Upper lobe of right lung (tissue), 1 donor: Measurements from ENCODE around the gene FABP1. TPM values are rescaled to one million over a fixed set of nuclear protein-coding genes. Genes with fewer than 3 reads are reported as not detected.
A peak's percentile ranks its signal among the peaks of the same experiment; 100 is the strongest.

Source experiments
- ATAC-seq: fragments of 200-7000 bp; cut with Tn5 transposase; one replicate; pipeline ENCODE4 v1.9.1; 2020; ENCODE audit warnings: mild to moderate bottlenecking, moderate library complexity
- DNase-seq: peaks from one replicate; pipeline ENCODE4 v3.0.0-alpha.2; 2020
- H3K27ac ChIP-seq: fragments of 200-600 bp; one replicate; pipeline ENCODE4 v1.8.0; 2022
- H3K27me3 ChIP-seq: fragments of 200-600 bp; one replicate; pipeline ENCODE4 v1.8.0; 2022; ENCODE audit warnings: mild to moderate bottlenecking
- H3K36me3 ChIP-seq: fragments of 200-600 bp; one replicate; pipeline ENCODE4 v1.8.0; 2022
- H3K4me1 ChIP-seq: fragments of 200-600 bp; one replicate; pipeline ENCODE4 v1.8.0; 2022
- H3K4me3 ChIP-seq: fragments of 200-600 bp; one replicate; pipeline ENCODE4 v1.8.0; 2022; ENCODE audit warnings: mild to moderate bottlenecking
- H3K9me3 ChIP-seq: fragments of 200-600 bp; one replicate; pipeline ENCODE4 v1.8.0; 2022
- CTCF ChIP-seq: fragments of 200-600 bp; IDR thresholded peaks from one replicate; pipeline ENCODE4 v1.8.0; 2022; ENCODE audit warnings: antibody characterized with exemption
- intact Hi-C: fragments of 100-400 bp; cut with DNase I; formaldehyde crosslinking; loops from one replicate; pipeline ENCODE4 v1.11.0; 2022
- total RNA-seq: library from RNA; stranded (reverse); fragmentation: NEBNext Ultra II Directional; extraction: Animal tissue kit (Norgen Biotek cat#: 25700); gene quantifications from one replicate; pipeline ENCODE4 v1.2.1, GENCODE V29; 2021
- donor health status: DM: no; HTN: yes; CAD: no; lungs with severe emphysema.

FABP1 gene
- total RNA-seq, 1 donor from 2014 or later = not detected

- no peaks in the 10 kb centered on the region for H3K4me1 ChIP-seq
- H3K27ac ChIP-seq = no peak overlapping the region
- H3K36me3 ChIP-seq = no peaks in the 10 kb centered on the region
- no peak for DNase-seq
- no peak for TF ChIP-seq CTCF
- intact Hi-C loops = no loop called here
- no peaks in the 10 kb centered on the region for H3K9me3 ChIP-seq
- H3K27me3 ChIP-seq = no peaks in the 10 kb centered on the region
- no peak overlapping the region for H3K4me3 ChIP-seq
- peak; percentile 16 for ATAC-seq
Measured at GRCh38 chr2:88123975-88124917, 3.6 kb downstream of the FABP1 start.

GRCh38 chr2:88123164-88123974 is 4.5 kb downstream of the FABP1 start:
- no peak for DNase-seq
- H3K4me1 ChIP-seq = no peaks in the 10 kb centered on the region
- no peaks in the 10 kb centered on the region for H3K36me3 ChIP-seq
- H3K4me3 ChIP-seq = no peak overlapping the region
- no peak for TF ChIP-seq CTCF
- no peaks in the 10 kb centered on the region for H3K27me3 ChIP-seq
- ATAC-seq = no peak
- H3K9me3 ChIP-seq = no peaks in the 10 kb centered on the region
- intact Hi-C loops = no loop called here
- H3K27ac ChIP-seq = no peak overlapping the region

- intact Hi-C loops = no loop called here
- Histone ChIP-seq H3K27ac (no peak overlapping the region), H3K4me1 (no peaks in the 10 kb centered on the region), H3K4me3 (no peak overlapping the region), H3K9me3 (no peaks in the 10 kb centered on the region), H3K27me3 (no peaks in the 10 kb centered on the region), H3K36me3 (no peaks in the 10 kb centered on the region)
- DNase-seq = no peak
- no peak for TF ChIP-seq CTCF
- ATAC-seq = no peak
Measured at GRCh38 chr2:88122141-88122884, 5.5 kb downstream of the FABP1 start.

- no peak for DNase-seq
- no peaks in the 10 kb centered on the region for H3K9me3 ChIP-seq
- no peak overlapping the region for H3K4me3 ChIP-seq
- no peaks in the 10 kb centered on the region for H3K27me3 ChIP-seq
- no peak for ATAC-seq
- no peaks in the 10 kb centered on the region for H3K36me3 ChIP-seq
- intact Hi-C loops = no loop called here
- H3K27ac ChIP-seq = no peak overlapping the region
- H3K4me1 ChIP-seq = no peaks in the 10 kb centered on the region
- no peak for TF ChIP-seq CTCF
Measured at GRCh38 chr2:88121678-88122077, 6.2 kb downstream of the FABP1 start.

- DNase-seq (no peak), ATAC-seq (no peak)
- intact Hi-C loops = no loop called here
Measured at GRCh38 chr2:88117973-88118372, 9.9 kb downstream of the FABP1 start.

More at GRCh38 chr2:88117973-88118372, 9.9 kb downstream of the FABP1 start:
- no peak overlapping the region for H3K4me3 ChIP-seq
- no peaks in the 10 kb centered on the region for H3K36me3 ChIP-seq
- H3K27me3 ChIP-seq = no peaks in the 10 kb centered on the region
- no peak for TF ChIP-seq CTCF
- no peaks in the 10 kb centered on the region for H3K4me1 ChIP-seq
- no peak overlapping the region for H3K27ac ChIP-seq
- no peaks in the 10 kb centered on the region for H3K9me3 ChIP-seq
